Suprapubic skin (tissue), 4 donors: ENCODE measurements around the gene SLC4A11. TPM values are rescaled to one million over a fixed set of nuclear protein-coding genes. Genes with fewer than 3 reads are reported as not detected.

Source experiments
- DNase-seq, 2 donors: peaks; one replicate each; pipeline ENCODE4 v3.0.0-alpha.2; 2019; ENCODE audit warnings: low spot score in 2 of 2
- H3K27ac ChIP-seq: fragments of 200-600 bp; sonication (generic); one replicate; pipeline ENCODE4 v1.5.1; 2019
- H3K27me3 ChIP-seq: fragments of 200-600 bp; sonication (generic); one replicate; pipeline ENCODE4 v1.5.1; 2019
- H3K36me3 ChIP-seq: fragments of 200-600 bp; sonication (generic); one replicate; pipeline ENCODE4 v1.5.1; 2019
- H3K4me1 ChIP-seq: fragments of 200-600 bp; sonication (generic); one replicate; pipeline ENCODE4 v1.5.1; 2019
- H3K4me3 ChIP-seq: fragments of 200-600 bp; sonication (generic); one replicate; pipeline ENCODE4 v1.5.1; 2019; ENCODE audit warnings: mild to moderate bottlenecking
- H3K9me3 ChIP-seq: fragments of 200-600 bp; sonication (generic); one replicate; pipeline ENCODE4 v1.5.1; 2019
- CTCF ChIP-seq, 2 donors: fragments of 200-600 bp in 1 of 2; fragments of 450-650 bp in 1 of 2; sonication (generic) in 1 of 2; IDR thresholded peaks; one replicate each; pipeline ENCODE4 v1.5.1; 2016 to 2019; ENCODE audit warnings: antibody characterized with exemption in 2 of 2, mild to moderate bottlenecking in 1 of 2, moderate library complexity in 1 of 2
- EP300 ChIP-seq: sonication (generic); formaldehyde crosslinking; IDR thresholded peaks from one replicate; pipeline ENCODE4 v1.6.1; 2017; ENCODE audit warnings: antibody characterized with exemption
- POLR2A ChIP-seq, 2 donors: fragments of 450-650 bp; IDR thresholded peaks; one replicate each; pipeline ENCODE4 v1.6.1; 2017; ENCODE audit warnings: antibody characterized with exemption in 2 of 2, mild to moderate bottlenecking in 2 of 2, moderate library complexity in 2 of 2
- POLR2AphosphoS5 ChIP-seq, 3 donors: sonication (generic); formaldehyde crosslinking; IDR thresholded peaks; one replicate each; pipeline ENCODE4 v1.6.1; 2017; ENCODE audit warnings: antibody characterized with exemption in 3 of 3
- WGBS: methylation state at CpG from one replicate; pipeline ENCODE4 v1.1.5; 2018; 5-methylcytosine and 5-hydroxymethylcytosine counted together
- total RNA-seq, 4 donors: library from RNA; depleted of rRNA; stranded (reverse); fragments of >200 nt; gene quantifications; one replicate each; pipeline ENCODE4 v1.1.0, GENCODE V29; 2016

The SLC4A11 gene
- total RNA-seq, 4 donors from 2014 or later, result 9.9 to 26.2 (median 15.3) TPM

DNA sequence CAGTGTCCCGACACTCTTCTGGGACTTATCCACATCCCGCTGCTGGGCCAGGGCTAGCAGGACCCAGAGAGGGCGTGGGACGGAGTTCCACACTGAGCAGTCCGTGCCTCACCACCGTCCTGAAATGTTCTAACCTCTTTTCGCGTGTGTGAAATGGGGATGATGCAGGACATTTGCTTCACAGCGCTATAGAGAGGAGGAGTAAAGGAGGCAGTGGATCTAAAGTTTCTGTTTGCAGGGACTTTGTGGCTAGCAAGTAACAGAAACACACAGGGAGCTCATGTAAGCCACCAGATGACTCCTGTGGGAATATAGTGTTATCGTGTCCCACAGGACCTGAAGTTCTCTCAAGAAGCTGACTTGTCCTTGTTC, 29.1 kb downstream of the SLC4A11 start:
- no peaks in the 10 kb centered on the region for H3K27me3 ChIP-seq
- H3K27ac ChIP-seq, result no peak overlapping the region
- peaks cover 17% of the 10 kb centered on the region for H3K4me1 ChIP-seq
- H3K9me3 ChIP-seq, result no peaks in the 10 kb centered on the region
- H3K36me3 ChIP-seq, result peaks cover 20% of the 10 kb centered on the region
- WGBS, result under 1% methylated on average over 10 of the region's 10 CpGs
- DNase-seq, result no peak
- TF ChIP-seq POLR2A (IDR thresholded peaks at IDR 0.05), result no peak
- TF ChIP-seq POLR2AphosphoS5 (IDR thresholded peaks at IDR 0.05), result no peak
- TF ChIP-seq CTCF (IDR thresholded peaks at IDR 0.05), result no peak
- TF ChIP-seq EP300, result no peak
- peak overlapping the region; percentile 89 for H3K4me3 ChIP-seq

DNA sequence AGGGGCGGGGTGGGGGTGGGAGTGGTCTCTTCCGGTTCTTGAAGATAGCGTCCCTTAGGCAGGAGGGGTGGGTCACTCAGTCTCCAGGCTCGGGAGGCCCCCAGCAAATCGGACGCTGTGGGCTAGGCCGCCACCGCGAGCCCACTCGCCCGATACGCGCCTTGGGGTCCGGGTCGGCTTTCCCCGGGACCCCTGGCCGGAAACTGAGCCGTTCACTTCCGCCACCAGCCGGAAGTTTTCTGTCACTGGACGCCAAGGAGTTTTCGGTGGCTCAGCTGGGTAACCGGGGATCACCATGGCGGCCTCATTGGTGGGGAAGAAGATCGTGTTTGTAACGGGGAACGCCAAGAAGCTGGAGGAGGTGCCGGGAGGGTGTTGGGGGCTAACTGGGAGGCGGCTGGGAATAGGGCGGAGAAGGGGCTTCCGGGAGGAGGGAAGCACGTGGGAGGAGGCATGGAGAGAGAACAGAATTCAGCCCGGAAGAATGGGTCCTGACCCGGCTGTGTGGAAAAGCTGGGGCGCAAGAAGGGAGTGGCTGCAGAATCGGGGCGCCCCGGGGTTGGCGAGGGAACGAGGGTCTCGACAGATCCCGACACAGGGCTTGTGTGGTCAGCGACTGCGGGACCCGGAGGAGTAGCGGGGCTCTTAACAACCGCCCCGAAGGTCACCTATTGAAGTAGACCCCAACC, 29.6 kb downstream of the SLC4A11 start, which contains the start of gene ITPA:
TSS of gene ITPA (plus strand) at position 242 of the 689 bp plus-strand sequence. CDS start at position 296, 54 bp downstream.
- Histone ChIP-seq H3K4me1 (peaks cover 17% of the 10 kb centered on the region), H3K36me3 (peaks cover 16% of the 10 kb centered on the region), H3K27ac (peak within 1 kb of the TSS; percentile 80), H3K4me3 (peak within 1 kb of the TSS; percentile 89), H3K9me3 (no peaks in the 10 kb centered on the region), H3K27me3 (no peaks in the 10 kb centered on the region)
- DNase-seq, result peak in 1 of 2 donors; percentile 77
- under 1% methylated on average over 39 of the region's 48 CpGs for WGBS
- TF ChIP-seq EP300 (no peak), POLR2AphosphoS5 (IDR thresholded peaks at IDR 0.05) (no peak), CTCF (IDR thresholded peaks at IDR 0.05) (no peak), POLR2A (IDR thresholded peaks at IDR 0.05) (no peak)

GRCh38 chr20:3208786-3209256, 30.2 kb downstream of the SLC4A11 start:
- no peak for TF ChIP-seq POLR2AphosphoS5 (IDR thresholded peaks at IDR 0.05)
- peak; percentile 28 for TF ChIP-seq EP300
- TF ChIP-seq POLR2A (IDR thresholded peaks at IDR 0.05), result no peak
- Histone ChIP-seq H3K27me3 (no peaks in the 10 kb centered on the region), H3K9me3 (no peaks in the 10 kb centered on the region), H3K4me3 (peak overlapping the region; percentile 89), H3K36me3 (peaks cover 11% of the 10 kb centered on the region), H3K4me1 (peaks cover 19% of the 10 kb centered on the region), H3K27ac (peak overlapping the region; percentile 80)
- DNase-seq, result no peak
- WGBS, result 4% methylated on average over 10 of the region's 10 CpGs

- TF ChIP-seq POLR2A (IDR thresholded peaks at IDR 0.05), result peak; percentile 5 to 52
- peak in 2 of 3 donors; percentile 4 to 46 for TF ChIP-seq POLR2AphosphoS5 (IDR thresholded peaks at IDR 0.05)
- no peak for TF ChIP-seq CTCF (IDR thresholded peaks at IDR 0.05)
- Histone ChIP-seq H3K4me1 (peaks cover 25% of the 10 kb centered on the region), H3K9me3 (no peaks in the 10 kb centered on the region), H3K36me3 (peaks cover 17% of the 10 kb centered on the region), H3K27me3 (no peaks in the 10 kb centered on the region), H3K27ac (peak within 1 kb of the TSS; percentile 87), H3K4me3 (peak within 1 kb of the TSS; percentile 88)
- peak; percentile 92 to 93 for DNase-seq
- under 1% methylated on average over 37 of the region's 48 CpGs for WGBS
Measured at GRCh38 chr20:3204124-3204794, 34.7 kb downstream of the SLC4A11 start, which contains the start of gene DDRGK1. Gene DDRGK1, minus strand, starts transcription at chr20:3204682. Its CDS starts 55 bp downstream, at chr20:3204627.

- no peak for TF ChIP-seq POLR2AphosphoS5 (IDR thresholded peaks at IDR 0.05)
- TF ChIP-seq EP300, result no peak
- TF ChIP-seq CTCF (IDR thresholded peaks at IDR 0.05), result no peak
- no peak for TF ChIP-seq POLR2A (IDR thresholded peaks at IDR 0.05)
- peak overlapping the region; percentile 87 for H3K27ac ChIP-seq
- peaks cover 21% of the 10 kb centered on the region for H3K4me1 ChIP-seq
- H3K4me3 ChIP-seq, result peak overlapping the region; percentile 88
- H3K27me3 ChIP-seq, result no peaks in the 10 kb centered on the region
- no peaks in the 10 kb centered on the region for H3K9me3 ChIP-seq
- no peak for DNase-seq
- WGBS, result 17% methylated on average over 31 of the region's 31 CpGs
- H3K36me3 ChIP-seq, result peaks cover 24% of the 10 kb centered on the region
Measured at GRCh38 chr20:3203315-3204123, 35.5 kb downstream of the SLC4A11 start.
